Measurements from ENCODE around the gene ADA. TPM values are rescaled to one million over a fixed set of nuclear protein-coding genes. Genes with fewer than 3 reads are reported as not detected.

Gene ADA
- polyA plus RNA-seq, 1 experiment = 12.6 TPM

DNA sequence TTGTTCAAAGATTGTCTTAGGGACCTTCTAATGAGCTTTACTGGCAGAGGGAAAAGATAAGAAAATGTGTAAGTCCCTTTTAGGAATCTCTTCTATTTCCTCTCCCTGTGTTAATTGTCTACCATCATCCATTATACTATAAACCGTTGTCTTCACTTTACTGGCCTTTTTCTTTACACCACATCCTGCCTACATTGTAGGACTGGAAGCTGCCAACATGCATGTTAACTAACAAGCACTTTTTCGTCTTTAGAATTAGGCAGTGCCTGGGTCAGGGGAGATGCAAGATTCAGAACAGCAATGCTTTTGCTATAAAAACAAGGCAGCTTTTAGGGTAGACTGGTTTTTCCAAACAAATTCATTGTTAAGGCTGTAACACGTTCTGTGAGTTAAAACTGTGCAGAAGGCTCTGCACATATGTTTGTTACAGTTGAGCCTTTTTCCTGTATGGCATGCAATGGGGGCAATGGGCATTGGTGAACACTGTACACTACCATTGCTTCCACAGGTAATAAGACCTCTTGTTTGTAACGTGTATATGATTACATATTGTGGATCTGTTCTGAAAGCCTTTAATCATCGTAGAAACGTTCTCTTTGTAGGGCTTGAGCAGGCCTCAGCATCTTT, 80.0 kb downstream of the ADA start:
- CTCF ChIA-PET = no interaction called here
- Histone ChIP-seq H3K4me3 (ENCODE audit: low read depth, low read length) (no peak overlapping the region), H3K27me3 (ENCODE audit: control insufficient read depth, insufficient read depth, low read length) (no peaks in the 10 kb centered on the region), H3K27ac (ENCODE audit: low read depth, low read length) (peak overlapping the region; percentile 47), H3K9me3 (ENCODE audit: control insufficient read depth, insufficient read depth, low read length) (no peaks in the 10 kb centered on the region)
- no peak for DNase-seq (ENCODE audit: low read depth, low spot score)
- POLR2A ChIA-PET = no interaction called here
- TF ChIP-seq, protein P1, sequence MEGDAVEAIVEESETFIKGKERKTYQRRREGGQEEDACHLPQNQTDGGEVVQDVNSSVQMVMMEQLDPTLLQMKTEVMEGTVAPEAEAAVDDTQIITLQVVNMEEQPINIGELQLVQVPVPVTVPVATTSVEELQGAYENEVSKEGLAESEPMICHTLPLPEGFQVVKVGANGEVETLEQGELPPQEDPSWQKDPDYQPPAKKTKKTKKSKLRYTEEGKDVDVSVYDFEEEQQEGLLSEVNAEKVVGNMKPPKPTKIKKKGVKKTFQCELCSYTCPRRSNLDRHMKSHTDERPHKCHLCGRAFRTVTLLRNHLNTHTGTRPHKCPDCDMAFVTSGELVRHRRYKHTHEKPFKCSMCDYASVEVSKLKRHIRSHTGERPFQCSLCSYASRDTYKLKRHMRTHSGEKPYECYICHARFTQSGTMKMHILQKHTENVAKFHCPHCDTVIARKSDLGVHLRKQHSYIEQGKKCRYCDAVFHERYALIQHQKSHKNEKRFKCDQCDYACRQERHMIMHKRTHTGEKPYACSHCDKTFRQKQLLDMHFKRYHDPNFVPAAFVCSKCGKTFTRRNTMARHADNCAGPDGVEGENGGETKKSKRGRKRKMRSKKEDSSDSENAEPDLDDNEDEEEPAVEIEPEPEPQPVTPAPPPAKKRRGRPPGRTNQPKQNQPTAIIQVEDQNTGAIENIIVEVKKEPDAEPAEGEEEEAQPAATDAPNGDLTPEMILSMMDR (IDR thresholded peaks at IDR 0.05; ENCODE audit: low read depth, low read length) = no peak

DNA sequence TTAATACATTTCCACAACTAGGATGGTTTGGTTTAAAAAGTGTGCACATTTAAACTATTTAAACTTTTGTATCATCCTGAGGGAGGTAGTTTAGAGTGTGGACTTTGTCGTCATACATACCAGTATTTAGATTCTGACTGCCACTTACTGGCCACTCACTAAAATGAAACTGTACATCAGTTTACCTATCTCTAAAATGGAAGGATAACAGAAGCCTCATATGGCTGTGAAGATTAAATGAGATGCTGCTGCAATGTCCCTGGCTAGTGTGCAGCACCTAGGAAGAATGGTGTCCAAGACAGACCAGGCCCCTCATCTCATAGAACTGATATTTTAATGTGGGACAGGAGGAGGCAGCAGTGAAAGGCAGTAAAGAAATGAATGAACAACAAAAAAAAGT, 81.1 kb downstream of the ADA start:
- ChIA-PET POLR2A (no interaction called here), CTCF (no interaction called here)
- Histone ChIP-seq H3K4me3 (ENCODE audit: low read depth, low read length) (no peak overlapping the region), H3K9me3 (ENCODE audit: control insufficient read depth, insufficient read depth, low read length) (no peaks in the 10 kb centered on the region), H3K27me3 (ENCODE audit: control insufficient read depth, insufficient read depth, low read length) (no peaks in the 10 kb centered on the region), H3K27ac (ENCODE audit: low read depth, low read length) (no peak overlapping the region)
- no peak for DNase-seq (ENCODE audit: low read depth, low spot score)
- TF ChIP-seq, protein P1 (IDR thresholded peaks at IDR 0.05; ENCODE audit: low read depth, low read length) = no peak

Other genes with a start within 250 kb of the ADA start
- 11.2 and 12.6 TPM in 2 replicates for gene TTPAL, start 175.8 kb downstream of the ADA start, polyA plus RNA-seq (2011; rRNA removed)
- gene SERINC3, start 129.6 kb downstream of the ADA start, polyA plus RNA-seq (2011; rRNA removed) = 157 and 173 TPM in 2 replicates
- 107 and 128 TPM in 2 replicates for gene PKIG, start 69.1 kb downstream of the ADA start, polyA plus RNA-seq (2011; rRNA removed)
- 0.37 and 0.50 TPM in 2 replicates for gene CCN5, start 63.7 kb upstream of the ADA start, polyA plus RNA-seq (2011; rRNA removed)
- gene KCNK15, start 94.2 kb upstream of the ADA start, polyA plus RNA-seq (2011; rRNA removed) = not detected in 2 replicates
- not detected in 2 replicates for gene RIMS4, start 158.8 kb upstream of the ADA start, polyA plus RNA-seq (2011; rRNA removed)
- gene YWHAB, start 234.0 kb upstream of the ADA start, polyA plus RNA-seq (2011; rRNA removed) = 148 and 178 TPM in 2 replicates

Data from AG04450 (cell line).